ENCODE results near the gene DNM3.

DNA sequence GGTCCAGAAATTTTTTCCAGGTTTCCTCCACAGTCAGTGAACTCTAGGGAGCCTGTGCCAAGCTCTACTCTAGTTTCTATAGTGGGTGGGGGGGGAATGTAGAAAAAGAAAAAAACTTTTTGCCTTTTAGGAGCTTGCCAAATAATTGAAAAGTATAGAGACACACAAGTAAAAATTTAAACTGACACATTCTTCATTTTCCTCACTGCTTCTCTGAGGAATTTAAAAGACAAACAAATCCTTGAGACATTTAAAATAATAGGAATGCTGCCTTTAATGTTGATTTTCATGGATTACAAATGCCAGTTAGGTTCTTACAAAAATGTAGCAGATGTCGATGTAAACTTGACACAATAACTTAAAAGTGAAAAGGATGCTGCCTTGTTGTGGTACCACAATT is 241.9 kb downstream of the DNM3 start:
- TF ChIP-seq, protein P1, sequence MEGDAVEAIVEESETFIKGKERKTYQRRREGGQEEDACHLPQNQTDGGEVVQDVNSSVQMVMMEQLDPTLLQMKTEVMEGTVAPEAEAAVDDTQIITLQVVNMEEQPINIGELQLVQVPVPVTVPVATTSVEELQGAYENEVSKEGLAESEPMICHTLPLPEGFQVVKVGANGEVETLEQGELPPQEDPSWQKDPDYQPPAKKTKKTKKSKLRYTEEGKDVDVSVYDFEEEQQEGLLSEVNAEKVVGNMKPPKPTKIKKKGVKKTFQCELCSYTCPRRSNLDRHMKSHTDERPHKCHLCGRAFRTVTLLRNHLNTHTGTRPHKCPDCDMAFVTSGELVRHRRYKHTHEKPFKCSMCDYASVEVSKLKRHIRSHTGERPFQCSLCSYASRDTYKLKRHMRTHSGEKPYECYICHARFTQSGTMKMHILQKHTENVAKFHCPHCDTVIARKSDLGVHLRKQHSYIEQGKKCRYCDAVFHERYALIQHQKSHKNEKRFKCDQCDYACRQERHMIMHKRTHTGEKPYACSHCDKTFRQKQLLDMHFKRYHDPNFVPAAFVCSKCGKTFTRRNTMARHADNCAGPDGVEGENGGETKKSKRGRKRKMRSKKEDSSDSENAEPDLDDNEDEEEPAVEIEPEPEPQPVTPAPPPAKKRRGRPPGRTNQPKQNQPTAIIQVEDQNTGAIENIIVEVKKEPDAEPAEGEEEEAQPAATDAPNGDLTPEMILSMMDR (tag by site-specific recombination; IDR thresholded peaks at IDR 0.05), result no peak
- TF ChIP-seq, protein P2, sequence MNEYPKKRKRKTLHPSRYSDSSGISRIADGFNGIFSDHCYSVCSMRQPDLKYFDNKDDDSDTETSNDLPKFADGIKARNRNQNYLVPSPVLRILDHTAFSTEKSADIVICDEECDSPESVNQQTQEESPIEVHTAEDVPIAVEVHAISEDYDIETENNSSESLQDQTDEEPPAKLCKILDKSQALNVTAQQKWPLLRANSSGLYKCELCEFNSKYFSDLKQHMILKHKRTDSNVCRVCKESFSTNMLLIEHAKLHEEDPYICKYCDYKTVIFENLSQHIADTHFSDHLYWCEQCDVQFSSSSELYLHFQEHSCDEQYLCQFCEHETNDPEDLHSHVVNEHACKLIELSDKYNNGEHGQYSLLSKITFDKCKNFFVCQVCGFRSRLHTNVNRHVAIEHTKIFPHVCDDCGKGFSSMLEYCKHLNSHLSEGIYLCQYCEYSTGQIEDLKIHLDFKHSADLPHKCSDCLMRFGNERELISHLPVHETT (tag by site-specific recombination; IDR thresholded peaks at IDR 0.05), result no peak
- TF ChIP-seq KLF16 (tag by site-specific recombination; IDR thresholded peaks at IDR 0.05) (no peak), ZNF596 (tag by site-specific recombination; IDR thresholded peaks at IDR 0.05) (no peak), ZNF549 (tag by site-specific recombination; IDR thresholded peaks at IDR 0.05) (no peak), EGR2 (tag by site-specific recombination; IDR thresholded peaks at IDR 0.05; ENCODE audit: low read depth) (no peak), TCF7L2 (IDR thresholded peaks at IDR 0.05; ENCODE audit: borderline replicate concordance, low read depth, low read length) (no peak), ZSCAN16 (tag by site-specific recombination; IDR thresholded peaks at IDR 0.05) (no peak)
- TF ChIP-seq, protein P3, sequence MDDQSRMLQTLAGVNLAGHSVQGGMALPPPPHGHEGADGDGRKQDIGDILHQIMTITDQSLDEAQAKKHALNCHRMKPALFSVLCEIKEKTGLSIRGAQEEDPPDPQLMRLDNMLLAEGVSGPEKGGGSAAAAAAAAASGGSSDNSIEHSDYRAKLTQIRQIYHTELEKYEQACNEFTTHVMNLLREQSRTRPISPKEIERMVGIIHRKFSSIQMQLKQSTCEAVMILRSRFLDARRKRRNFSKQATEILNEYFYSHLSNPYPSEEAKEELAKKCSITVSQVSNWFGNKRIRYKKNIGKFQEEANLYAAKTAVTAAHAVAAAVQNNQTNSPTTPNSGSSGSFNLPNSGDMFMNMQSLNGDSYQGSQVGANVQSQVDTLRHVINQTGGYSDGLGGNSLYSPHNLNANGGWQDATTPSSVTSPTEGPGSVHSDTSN (CRISPR knock-in tag; IDR thresholded peaks at IDR 0.05), result no peak
- TF ChIP-seq, protein P4, sequence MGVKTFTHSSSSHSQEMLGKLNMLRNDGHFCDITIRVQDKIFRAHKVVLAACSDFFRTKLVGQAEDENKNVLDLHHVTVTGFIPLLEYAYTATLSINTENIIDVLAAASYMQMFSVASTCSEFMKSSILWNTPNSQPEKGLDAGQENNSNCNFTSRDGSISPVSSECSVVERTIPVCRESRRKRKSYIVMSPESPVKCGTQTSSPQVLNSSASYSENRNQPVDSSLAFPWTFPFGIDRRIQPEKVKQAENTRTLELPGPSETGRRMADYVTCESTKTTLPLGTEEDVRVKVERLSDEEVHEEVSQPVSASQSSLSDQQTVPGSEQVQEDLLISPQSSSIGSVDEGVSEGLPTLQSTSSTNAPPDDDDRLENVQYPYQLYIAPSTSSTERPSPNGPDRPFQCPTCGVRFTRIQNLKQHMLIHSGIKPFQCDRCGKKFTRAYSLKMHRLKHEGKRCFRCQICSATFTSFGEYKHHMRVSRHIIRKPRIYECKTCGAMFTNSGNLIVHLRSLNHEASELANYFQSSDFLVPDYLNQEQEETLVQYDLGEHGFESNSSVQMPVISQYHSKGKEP (tag by site-specific recombination; IDR thresholded peaks at IDR 0.05), result no peak
